Measurements from ENCODE around the gene PDIA3.
"Not testable (repeated sequence)": the region's sequence is repeated elsewhere in the genome, so short reads cannot be mapped to it uniquely, and the experiment has no call there.

The PDIA3 gene

DNA sequence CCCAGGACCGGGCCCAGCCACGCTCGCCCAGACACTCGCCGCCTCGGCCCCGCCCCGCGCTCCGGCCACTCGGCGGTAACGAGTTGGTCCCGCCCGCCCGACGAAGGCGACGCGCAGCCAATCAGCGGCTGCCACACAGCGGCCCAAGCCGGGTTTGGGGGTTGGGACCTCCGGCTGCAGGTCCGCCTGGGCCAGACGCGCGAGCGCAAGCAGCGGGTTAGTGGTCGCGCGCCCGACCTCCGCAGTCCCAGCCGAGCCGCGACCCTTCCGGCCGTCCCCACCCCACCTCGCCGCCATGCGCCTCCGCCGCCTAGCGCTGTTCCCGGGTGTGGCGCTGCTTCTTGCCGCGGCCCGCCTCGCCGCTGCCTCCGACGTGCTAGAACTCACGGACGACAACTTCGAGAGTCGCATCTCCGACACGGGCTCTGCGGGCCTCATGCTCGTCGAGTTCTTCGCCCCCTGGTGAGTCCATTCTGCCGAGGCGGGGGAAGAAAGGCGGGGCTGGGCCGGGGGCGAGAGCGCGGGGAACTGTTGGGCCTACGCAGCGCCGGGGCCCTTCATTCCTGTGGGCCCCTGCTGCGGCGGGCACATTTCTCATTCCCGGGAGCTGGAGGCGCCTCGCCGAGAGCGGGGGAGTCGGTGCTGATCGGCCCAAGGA lies at the start of gene PDIA3:
TSS of gene PDIA3 (plus strand) at position 194 of the 658 bp plus-strand sequence. CDS start at position 296, 102 bp downstream.
- H2AFZ ChIP-seq (ENCODE audit: low read depth, low read length); H3K9me3 ChIP-seq (ENCODE audit: insufficient read depth, low read length); H3K27me3 ChIP-seq (ENCODE audit: low read depth, low read length): not testable (repeated sequence)
- Histone ChIP-seq H3K4me2 (ENCODE audit: low read length) (peak within 1 kb of the TSS; percentile 82), H3K4me3 (ENCODE audit: low read length) (peak within 1 kb of the TSS; percentile 91), H3K9ac (ENCODE audit: low read length) (peak within 1 kb of the TSS; percentile 99), H3K27ac (ENCODE audit: low read length) (peak within 1 kb of the TSS; percentile 82), H3K4me1 (ENCODE audit: low read length) (peaks cover 44% of the 10 kb centered on the region), H4K20me1 (ENCODE audit: insufficient read depth, low read length) (peaks cover 38% of the 10 kb centered on the region), H3K79me2 (ENCODE audit: low read length) (peaks cover 56% of the 10 kb centered on the region), H3K36me3 (replicated peaks; ENCODE audit: low read depth, low read length) (peaks cover 10% of the 10 kb centered on the region)

DNA sequence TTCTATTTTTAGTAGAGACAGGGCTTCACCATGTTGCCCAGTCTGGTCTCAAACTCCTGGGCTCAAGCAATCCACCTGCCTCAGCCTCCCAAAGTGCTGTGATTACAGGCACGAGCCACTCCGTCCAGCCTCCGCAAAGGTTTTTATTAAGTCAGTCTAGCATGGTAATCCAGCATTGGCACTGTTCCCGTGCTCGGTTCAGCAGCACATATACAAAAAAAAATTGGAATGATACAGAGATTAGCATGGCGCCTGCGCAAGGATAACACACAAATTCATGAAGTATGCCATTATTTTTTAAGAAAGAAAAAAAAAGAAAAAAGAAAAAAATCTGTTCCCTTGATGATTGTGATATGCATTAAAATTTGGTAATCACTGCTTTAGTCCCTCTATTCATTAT lies 44.1 kb upstream of the PDIA3 start:
- Histone ChIP-seq H3K27me3 (ENCODE audit: low read depth, low read length) (peaks cover 11% of the 10 kb centered on the region), H3K79me2 (ENCODE audit: low read length) (no peaks in the 10 kb centered on the region), H3K36me3 (replicated peaks; ENCODE audit: low read depth, low read length) (no peaks in the 10 kb centered on the region), H3K27ac (ENCODE audit: low read length) (no peak overlapping the region), H3K4me1 (ENCODE audit: low read length) (no peaks in the 10 kb centered on the region), H3K4me3 (ENCODE audit: low read length) (no peak overlapping the region), H3K9ac (ENCODE audit: low read length) (no peak overlapping the region), H3K4me2 (ENCODE audit: low read length) (no peak overlapping the region), H4K20me1 (ENCODE audit: insufficient read depth, low read length) (no peaks in the 10 kb centered on the region), H2AFZ (ENCODE audit: low read depth, low read length) (no peak overlapping the region), H3K9me3 (ENCODE audit: insufficient read depth, low read length) (no peaks in the 10 kb centered on the region)
- TF ChIP-seq EZH2phosphoT487 (IDR thresholded peaks at IDR 0.05; ENCODE audit: low read depth) = no peak
- TF ChIP-seq, protein P1, sequence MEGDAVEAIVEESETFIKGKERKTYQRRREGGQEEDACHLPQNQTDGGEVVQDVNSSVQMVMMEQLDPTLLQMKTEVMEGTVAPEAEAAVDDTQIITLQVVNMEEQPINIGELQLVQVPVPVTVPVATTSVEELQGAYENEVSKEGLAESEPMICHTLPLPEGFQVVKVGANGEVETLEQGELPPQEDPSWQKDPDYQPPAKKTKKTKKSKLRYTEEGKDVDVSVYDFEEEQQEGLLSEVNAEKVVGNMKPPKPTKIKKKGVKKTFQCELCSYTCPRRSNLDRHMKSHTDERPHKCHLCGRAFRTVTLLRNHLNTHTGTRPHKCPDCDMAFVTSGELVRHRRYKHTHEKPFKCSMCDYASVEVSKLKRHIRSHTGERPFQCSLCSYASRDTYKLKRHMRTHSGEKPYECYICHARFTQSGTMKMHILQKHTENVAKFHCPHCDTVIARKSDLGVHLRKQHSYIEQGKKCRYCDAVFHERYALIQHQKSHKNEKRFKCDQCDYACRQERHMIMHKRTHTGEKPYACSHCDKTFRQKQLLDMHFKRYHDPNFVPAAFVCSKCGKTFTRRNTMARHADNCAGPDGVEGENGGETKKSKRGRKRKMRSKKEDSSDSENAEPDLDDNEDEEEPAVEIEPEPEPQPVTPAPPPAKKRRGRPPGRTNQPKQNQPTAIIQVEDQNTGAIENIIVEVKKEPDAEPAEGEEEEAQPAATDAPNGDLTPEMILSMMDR (IDR thresholded peaks at IDR 0.05; ENCODE audit: low read depth, low read length) = no peak

DNA sequence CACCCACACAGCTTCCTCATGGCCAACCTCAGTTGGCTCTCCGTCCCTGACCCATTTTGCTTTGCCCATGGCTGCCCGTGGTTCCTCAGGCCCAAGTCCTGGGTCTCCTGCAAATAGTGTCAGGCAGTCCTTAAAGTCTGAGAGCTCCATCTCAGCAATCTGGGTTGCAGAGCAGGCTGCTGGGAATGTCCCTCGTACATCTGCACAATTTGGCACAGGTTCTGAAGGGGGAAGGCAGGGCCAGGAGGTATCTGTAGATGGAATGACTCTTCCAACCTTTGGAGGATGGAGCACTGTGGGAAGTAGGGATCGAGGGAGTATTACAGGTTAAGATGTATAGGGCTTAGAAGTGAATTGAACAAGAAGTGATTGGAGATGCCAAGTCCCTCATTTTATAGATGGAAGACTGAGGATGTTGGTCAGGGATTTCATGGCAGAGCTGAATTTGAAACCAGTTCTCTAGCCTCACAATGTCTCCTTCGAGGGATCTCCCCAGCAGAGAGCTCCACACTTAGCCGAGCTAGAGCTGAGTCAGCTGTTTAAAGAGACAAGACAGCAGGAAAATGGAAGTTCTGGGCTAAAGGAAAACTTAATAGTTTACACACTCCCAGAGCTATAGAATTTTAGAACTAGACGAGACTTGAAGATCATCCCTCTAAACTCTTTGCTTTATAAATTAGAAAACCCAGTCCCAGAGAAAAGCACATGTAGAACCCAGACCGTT lies 43.4 kb upstream of the PDIA3 start:
- no peak overlapping the region for H3K4me2 ChIP-seq (ENCODE audit: low read length)
- H3K27ac ChIP-seq (ENCODE audit: low read length) = no peak overlapping the region
- no peaks in the 10 kb centered on the region for H3K36me3 ChIP-seq (replicated peaks; ENCODE audit: low read depth, low read length)
- TF ChIP-seq, protein P1 (IDR thresholded peaks at IDR 0.05; ENCODE audit: low read depth, low read length) = no peak
- TF ChIP-seq EZH2phosphoT487 (IDR thresholded peaks at IDR 0.05; ENCODE audit: low read depth) = no peak
- no peaks in the 10 kb centered on the region for H3K79me2 ChIP-seq (ENCODE audit: low read length)
- H3K4me3 ChIP-seq (ENCODE audit: low read length) = no peak overlapping the region
- no peaks in the 10 kb centered on the region for H4K20me1 ChIP-seq (ENCODE audit: insufficient read depth, low read length)
- H2AFZ ChIP-seq (ENCODE audit: low read depth, low read length) = no peak overlapping the region
- H3K4me1 ChIP-seq (ENCODE audit: low read length) = no peaks in the 10 kb centered on the region
- H3K27me3 ChIP-seq (ENCODE audit: low read depth, low read length) = peaks cover 7% of the 10 kb centered on the region
- no peaks in the 10 kb centered on the region for H3K9me3 ChIP-seq (ENCODE audit: insufficient read depth, low read length)
- no peak overlapping the region for H3K9ac ChIP-seq (ENCODE audit: low read length)

DNA sequence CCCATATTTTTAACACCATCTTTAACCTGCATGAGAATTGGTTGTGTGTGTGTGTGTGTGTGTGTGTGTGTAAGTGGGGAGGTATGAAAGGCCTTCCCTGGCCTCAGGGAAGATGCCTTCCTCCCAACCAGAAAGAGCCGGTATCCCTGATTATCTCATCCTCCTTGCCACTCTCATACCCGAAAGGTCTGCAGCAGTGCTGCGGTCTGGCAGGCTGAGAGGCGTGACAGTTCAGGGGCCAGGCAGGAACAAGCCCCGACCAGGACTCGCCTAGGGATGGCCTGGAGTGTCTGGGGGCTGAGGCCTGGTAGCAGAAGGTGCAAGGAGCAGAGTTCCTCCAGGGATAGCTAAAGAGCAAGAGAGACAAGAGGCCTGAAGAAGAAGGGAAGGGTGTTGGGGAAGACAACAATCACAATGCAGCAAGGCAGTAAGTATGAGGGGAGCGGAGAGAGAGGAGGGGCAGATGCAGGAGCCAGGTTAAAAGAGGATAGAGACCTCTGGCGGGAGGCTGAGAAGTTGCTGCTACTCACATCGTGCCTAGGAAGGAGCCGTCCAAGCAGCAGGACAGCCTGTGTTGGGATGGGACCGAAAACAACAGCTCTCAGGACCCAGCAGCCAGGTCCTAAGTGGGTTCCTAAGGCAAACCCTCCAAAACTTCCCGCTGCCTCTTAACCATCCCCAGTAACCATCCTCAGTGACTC lies 35.7 kb upstream of the PDIA3 start:
- not testable (repeated sequence) for H4K20me1 ChIP-seq (ENCODE audit: insufficient read depth, low read length); H2AFZ ChIP-seq (ENCODE audit: low read depth, low read length); H3K27ac ChIP-seq (ENCODE audit: low read length); H3K27me3 ChIP-seq (ENCODE audit: low read depth, low read length); H3K79me2 ChIP-seq (ENCODE audit: low read length); H3K36me3 ChIP-seq (replicated peaks; ENCODE audit: low read depth, low read length); H3K4me2 ChIP-seq (ENCODE audit: low read length); H3K4me3 ChIP-seq (ENCODE audit: low read length); H3K9me3 ChIP-seq (ENCODE audit: insufficient read depth, low read length); H3K4me1 ChIP-seq (ENCODE audit: low read length); H3K9ac ChIP-seq (ENCODE audit: low read length)

GRCh38 chr15:43723151-43723550 lies 23.1 kb upstream of the PDIA3 start:
- TF ChIP-seq EZH2phosphoT487 (IDR thresholded peaks at IDR 0.05; ENCODE audit: low read depth) = no peak
- TF ChIP-seq, protein P1 (IDR thresholded peaks at IDR 0.05; ENCODE audit: low read depth, low read length) = no peak
- no peaks in the 10 kb centered on the region for H4K20me1 ChIP-seq (ENCODE audit: insufficient read depth, low read length)
- no peaks in the 10 kb centered on the region for H3K9me3 ChIP-seq (ENCODE audit: insufficient read depth, low read length)

GRCh38 chr15:43726306-43726705 lies 19.9 kb upstream of the PDIA3 start:
- H4K20me1 ChIP-seq (ENCODE audit: insufficient read depth, low read length); H3K27me3 ChIP-seq (ENCODE audit: low read depth, low read length); H2AFZ ChIP-seq (ENCODE audit: low read depth, low read length); H3K4me3 ChIP-seq (ENCODE audit: low read length); H3K9ac ChIP-seq (ENCODE audit: low read length); H3K27ac ChIP-seq (ENCODE audit: low read length); H3K36me3 ChIP-seq (replicated peaks; ENCODE audit: low read depth, low read length); H3K4me1 ChIP-seq (ENCODE audit: low read length); H3K4me2 ChIP-seq (ENCODE audit: low read length); H3K9me3 ChIP-seq (ENCODE audit: insufficient read depth, low read length); H3K79me2 ChIP-seq (ENCODE audit: low read length): not testable (repeated sequence)

More at GRCh38 chr15:43723151-43723550, 23.1 kb upstream of the PDIA3 start:
- no peaks in the 10 kb centered on the region for H3K4me1 ChIP-seq (ENCODE audit: low read length)
- H3K4me3 ChIP-seq (ENCODE audit: low read length) = no peak overlapping the region
- no peak overlapping the region for H3K4me2 ChIP-seq (ENCODE audit: low read length)
- H3K36me3 ChIP-seq (replicated peaks; ENCODE audit: low read depth, low read length) = no peaks in the 10 kb centered on the region
- H3K9ac ChIP-seq (ENCODE audit: low read length) = no peak overlapping the region
- no peak overlapping the region for H2AFZ ChIP-seq (ENCODE audit: low read depth, low read length)
- no peaks in the 10 kb centered on the region for H3K27me3 ChIP-seq (ENCODE audit: low read depth, low read length)
- H3K79me2 ChIP-seq (ENCODE audit: low read length) = no peaks in the 10 kb centered on the region
- no peak overlapping the region for H3K27ac ChIP-seq (ENCODE audit: low read length)

All from OCI-LY3 (cell line).